LoVo (cell line): ENCODE results near the gene NPHS2.
A peak's percentile ranks its signal among the peaks of the same experiment; 100 is the strongest.

ENCODE experiments used
- DNase-seq: peaks from one replicate; pipeline ENCODE4 v3.0.0-alpha.2; 2016; ENCODE audit warnings: low spot score

The NPHS2 gene

DNA sequence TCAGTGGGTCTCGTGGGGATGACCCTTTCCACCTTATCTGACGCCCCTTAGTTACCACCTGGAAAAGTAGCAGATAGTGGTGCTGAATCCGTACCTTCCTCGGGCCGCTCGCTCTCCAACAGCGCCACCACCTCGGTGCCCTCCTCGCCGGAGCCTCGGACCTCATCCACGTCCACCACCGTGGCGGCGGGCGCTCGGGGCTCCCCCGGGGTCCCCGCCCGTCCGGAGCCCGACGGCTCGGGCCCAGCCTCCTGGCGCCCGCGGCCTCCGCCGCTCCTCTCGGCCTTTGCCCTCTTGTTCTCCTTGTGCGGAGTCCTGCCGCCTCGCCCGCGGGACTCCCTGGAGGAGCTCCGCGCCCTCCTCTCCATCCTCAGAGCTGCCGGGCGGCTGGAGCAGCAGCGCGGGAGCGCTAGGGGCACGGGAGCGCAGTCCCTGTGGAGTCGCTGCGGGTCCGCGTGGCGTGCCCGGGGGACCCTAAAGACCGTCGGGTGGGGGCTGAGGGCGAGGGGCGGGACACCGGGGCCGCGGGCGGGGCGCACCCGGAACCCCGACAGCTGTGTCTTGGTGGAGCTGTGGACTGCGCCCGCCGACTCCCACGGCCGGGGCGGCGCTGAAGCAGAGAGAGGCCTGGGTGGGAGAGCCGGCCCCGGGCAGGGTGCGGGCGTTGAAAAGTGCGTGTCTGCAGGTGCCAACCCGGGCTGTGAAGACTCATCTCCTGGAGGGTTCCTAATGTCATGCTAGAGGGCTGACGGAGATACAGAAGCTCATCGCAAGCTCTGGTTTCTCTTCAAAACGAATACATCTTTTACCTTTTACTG, at the start of gene NPHS2:
Gene NPHS2, minus strand, starts transcription at position 452 of the 818 bp plus-strand sequence. Its CDS starts 84 bp downstream, at position 368.
- no peak for DNase-seq

DNA sequence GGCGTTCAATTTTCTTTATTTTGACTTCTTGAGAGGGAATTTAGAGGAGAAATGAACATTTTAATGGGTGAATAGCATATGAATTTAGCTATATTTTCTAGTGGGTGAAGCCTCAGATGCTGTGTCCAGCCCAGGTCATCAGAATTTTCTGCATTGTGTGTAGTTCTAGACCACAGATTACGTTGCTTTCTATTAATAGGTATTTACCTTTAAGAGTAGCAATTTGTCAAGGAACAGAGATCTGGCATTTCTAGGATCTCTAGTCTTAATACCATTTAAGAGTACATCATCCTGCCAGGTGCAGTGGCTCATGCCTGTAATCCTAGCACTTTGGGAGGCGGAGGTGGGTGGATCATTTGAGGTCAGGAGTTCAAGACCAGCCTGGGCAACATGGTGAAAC, 36.6 kb upstream of the NPHS2 start:
- DNase-seq: no peak

DNA sequence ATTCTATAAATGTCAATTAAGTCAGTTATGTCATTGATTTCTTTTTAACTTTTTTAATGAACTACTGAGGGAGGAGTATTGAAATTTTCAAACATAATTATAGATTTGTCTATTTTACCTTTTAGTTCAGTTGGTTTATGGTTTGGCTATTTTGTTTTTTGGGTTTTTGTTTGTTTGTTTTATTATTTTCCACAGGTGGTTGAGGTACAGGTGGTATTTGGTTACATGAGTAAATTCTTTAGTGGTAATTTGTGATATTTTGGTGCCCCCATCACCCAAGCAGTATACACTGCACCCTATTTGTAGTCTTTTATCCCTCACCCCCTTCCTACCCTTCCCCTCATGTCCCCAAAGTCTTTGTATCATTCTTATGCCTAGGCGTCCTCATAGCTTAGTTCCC, 25.3 kb upstream of the NPHS2 start:
- DNase-seq: no peak

DNA sequence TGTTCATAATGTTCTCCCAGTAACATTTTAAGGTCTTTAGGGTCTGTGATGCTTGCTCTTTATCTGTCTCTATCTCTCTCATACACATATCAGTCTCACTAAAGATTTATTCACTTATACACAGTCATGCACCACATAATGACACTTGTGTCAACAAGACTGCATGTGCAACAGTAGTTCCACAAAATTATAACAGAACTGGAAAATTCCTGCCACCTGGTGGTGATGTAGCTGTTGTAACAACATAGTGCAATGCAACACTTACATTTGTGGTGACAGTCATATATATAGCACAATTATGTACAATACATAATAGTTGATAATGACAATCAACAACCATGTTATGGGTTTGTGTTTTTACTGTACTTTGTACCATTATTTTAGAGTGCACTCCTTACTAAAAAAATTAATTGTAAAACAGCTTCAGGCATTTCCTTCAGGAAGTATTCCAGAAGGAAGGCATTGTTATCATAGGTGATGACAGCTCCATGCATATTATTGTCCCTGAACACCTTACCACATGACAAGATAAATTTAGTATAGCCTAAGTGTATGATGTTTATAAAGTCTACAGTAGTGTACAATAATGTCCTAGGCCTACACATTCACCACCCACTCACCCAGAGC, 24.0 kb upstream of the NPHS2 start:
- peak; percentile 19 for DNase-seq

DNA sequence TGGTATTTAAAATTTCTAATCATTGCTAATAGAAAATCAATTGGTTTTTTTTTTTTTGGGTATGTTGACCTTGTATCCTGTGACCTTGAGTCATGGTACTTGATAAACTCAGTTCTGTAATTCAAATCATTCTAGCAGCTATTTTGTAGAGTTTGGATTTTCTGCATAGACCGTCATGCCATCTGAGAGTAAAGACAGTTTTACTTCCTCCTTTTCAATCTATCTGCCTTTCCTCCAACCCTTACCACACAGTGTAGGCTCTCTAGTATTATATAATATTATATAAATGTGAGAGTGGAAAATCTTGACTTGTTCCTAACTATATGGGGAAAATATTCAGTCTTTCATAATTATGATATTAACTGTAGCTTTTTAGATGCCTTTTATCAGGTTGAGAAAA, 22.9 kb upstream of the NPHS2 start:
- DNase-seq: no peak

DNA sequence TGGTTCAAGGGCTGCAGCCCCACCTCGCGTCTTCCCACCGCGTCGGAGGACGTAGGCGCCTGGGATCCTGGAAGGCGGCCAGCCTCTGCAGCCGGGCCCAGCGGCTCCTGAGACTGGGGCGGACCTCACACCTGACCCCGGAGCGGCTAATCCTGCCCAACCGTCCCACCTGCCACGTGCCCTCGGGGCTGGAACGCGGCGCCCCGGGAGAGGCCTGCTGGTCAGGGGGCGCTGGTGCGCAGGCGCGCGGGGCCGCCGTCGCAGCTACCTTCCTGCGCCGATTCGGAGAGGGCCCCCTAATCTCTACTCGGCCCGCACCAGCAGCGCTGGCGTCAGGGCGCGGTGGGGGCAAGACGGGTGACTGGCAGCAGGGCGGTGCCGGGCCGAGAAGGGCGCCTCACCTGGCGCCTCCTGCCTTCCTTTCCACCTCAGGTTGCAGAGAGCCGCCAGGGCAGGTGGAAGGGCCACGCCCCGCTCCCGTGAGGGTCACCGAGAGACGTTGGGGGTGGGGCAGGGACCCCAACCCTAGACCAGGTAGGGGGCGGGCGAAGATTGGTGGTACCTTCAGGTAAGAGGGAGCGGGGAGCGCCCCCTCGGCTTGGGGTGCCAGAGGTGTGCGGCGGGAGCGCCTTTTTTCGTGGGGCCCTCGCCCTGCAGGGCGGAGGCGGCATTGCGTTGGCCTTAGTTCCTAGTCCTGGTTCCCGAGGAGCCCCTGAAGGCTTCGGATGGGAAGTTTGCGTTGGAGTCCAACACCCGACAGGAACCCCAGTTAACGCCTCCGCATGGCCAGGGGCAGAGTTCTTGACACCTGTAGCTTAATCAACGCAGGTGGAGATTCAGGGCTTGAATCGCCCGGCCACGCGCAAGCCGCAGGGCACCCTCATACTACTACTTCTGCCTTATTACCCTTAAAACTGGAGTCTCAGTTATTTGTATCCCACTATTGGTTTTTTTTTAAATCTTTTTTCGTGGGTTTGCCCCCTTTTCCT, 16.1 kb upstream of the NPHS2 start, which contains the start of gene TDRD5:
Gene TDRD5, plus strand, starts transcription at position 241 of the 989 bp plus-strand sequence. CDS start 784 bp downstream, outside the sequence.
- DNase-seq: no peak

DNA sequence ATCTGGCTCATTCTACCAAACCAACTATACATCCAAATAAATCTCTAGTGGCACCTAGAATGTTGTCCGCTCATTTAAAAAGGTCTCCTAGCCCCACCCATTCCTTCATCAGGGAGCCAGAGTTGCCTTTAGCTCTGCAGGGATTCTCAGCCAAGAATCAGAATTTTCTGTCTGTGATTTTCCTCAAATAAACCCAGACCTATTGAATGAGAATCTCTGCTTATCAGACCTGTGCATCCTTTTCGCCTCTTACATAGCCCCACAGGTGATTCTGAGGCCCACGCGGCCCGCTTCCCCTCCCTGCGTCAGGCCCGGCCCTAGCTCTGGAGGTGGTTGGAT, 15.5 kb upstream of the NPHS2 start:
- no peak for DNase-seq

DNA sequence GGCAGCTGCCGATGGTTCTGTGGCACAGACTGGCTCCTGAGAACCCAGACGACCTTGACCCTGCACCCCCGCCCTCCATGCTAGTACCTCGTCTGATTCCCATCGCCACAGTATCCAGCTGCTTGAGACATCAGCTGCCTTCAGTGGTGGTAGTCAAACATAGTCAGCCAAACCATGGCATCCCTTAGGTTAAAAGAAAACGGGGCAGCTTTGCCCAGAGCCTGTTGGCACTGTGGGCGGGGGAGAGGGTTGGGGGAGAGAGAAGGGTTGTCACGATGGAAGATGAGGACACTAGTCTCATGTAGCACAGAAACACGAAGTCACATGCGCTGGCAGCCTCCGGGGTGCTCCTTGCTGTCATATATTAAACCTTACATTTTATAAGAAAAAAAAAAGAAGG, 14.9 kb upstream of the NPHS2 start:
- DNase-seq: no peak

DNA sequence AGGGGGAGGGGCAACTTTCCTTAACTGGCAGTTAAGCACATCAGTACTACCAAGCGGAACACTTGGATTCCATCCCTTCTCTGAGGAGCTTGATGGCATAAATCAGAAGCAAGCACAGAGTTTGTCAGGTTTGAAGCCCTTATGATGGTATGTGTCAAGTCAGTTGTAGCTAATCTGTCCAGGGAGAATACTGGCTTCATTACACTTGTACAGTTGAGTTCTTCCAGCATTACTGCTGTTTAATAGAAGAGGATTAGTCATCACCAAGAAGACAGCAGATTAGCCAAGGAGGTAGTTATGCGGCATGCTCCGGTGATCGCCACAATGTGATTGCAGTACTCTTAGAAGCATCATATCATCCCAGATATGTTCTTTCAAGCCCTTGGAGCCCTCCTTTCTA, 13.8 kb upstream of the NPHS2 start:
- no peak for DNase-seq

GRCh38 chr1:179588425-179589024, 12.8 kb upstream of the NPHS2 start:
- no peak for DNase-seq

DNA sequence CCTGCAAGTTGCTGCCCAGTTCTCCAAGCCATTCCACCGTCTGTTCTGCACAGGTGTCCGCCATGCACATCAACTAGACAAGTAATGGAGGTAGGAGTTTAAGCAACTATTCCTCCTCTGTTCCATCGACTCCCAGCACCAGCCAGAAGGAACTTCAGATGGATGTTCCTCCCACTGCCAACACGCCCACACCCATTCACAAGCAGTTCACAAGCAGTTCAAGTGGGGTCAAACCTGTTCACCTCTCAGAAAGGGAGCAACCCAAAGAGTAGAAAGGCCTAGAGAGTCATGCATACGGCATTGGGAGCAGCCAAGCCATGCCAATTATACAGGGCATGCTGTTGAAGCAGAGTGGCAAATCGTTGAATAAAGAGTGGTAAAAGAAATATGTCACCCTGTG, 11.6 kb upstream of the NPHS2 start:
- no peak for DNase-seq

- DNase-seq: no peak
Observed at GRCh38 chr1:179586107-179586823, 10.5 kb upstream of the NPHS2 start.

GRCh38 chr1:179583771-179584320, 8.1 kb upstream of the NPHS2 start:
- no peak for DNase-seq

DNA sequence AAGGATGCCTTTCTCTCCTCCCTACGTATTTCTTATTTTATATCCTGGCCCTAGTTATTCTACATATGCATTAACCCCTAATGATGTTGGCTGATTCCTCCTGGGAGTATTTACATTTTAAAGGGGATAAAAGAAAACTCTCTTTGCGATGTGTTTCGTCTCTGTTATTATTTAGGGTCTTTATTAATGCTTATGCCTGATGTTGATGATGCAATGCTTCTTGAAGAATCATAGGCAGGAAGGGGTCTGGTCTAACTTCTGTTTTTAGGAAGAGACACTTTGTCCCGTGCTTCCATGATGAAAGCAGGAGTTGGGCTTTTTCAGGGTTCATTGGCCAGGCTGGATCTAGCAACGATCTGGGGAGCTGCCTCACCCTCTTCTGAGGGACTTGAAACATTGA, 761 bp upstream of the NPHS2 start:
- no peak for DNase-seq

DNA sequence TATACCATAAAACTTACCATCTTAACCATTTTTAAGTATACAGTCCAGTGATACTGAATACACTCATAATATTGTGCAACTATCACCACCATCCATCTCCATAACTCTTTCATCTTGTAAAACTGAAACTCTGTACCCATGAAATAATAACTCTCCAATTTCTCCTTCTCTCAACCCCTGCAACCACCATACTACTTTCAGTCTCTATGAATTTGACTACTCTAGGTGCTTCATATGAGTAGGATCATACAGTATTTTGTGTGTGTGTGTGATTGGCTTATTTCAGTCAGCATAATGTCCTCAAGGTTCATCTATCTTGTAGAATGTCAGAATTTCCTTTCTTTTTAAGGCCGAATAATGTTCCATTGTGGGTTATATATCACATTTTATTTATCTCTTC, 17.7 kb downstream of the NPHS2 start:
- DNase-seq: no peak

DNA sequence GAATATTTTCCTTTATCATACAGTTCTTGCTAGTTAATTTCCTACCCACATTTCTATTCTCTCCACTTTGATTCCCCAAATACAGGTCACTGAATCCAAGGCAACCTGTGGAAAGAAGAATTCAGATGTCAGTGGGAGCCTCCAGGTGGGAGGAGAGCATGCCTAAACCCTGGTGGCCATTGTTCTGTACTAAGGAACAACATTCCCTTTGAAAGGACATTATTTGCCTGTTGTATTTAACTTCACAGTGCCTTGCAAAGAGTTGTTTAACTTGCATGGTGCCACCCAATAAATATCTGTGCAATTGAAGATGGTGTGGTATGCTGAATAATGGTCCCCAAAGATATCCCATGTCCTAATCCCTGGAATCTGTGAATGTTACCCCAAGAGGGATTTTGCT, 21.3 kb downstream of the NPHS2 start:
- no peak for DNase-seq

DNA sequence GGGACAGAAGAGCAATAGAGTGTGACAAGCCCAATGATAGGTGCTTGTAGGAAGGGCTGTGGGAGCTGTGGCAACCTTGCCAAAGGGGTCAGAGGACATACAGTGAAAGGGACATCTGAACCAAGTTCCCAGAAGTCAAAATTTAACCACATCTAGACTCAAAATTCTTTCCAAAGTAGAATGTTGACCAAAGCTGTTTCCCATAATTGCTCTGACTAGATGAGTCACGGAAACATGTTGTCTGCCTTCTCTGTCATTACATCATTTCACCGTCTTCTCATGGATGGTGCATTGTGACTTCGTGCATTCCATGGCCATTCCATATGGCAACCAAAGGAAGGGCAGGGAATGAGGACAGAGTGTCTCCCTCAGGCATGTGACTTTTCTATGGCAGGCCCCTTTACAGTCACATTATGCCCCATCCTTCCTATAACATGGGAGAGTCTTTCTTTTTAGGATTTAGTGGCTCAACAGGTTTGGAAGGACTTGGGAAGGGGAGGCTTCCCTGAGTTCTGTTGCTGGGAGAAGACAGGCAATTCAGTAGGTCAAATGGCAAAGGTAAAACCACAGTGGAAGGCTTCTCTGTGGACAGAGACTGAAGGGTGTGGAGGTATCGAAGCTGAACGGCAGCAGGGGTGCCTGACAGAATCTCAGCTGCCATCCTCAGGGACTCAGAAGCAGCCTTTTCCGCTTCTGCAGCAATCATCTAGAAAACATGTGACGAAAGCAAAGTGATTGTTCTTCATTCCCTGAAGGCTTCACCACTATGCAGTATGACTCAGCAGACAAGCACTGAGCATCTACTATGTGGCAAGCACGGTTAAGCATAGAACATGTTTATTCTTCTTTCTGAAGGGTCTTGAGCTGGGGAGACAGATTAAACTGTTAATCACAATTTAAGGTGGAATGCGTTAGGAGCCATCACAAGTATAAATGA, 24.7 kb downstream of the NPHS2 start:
- DNase-seq: no peak

- DNase-seq: no peak
Observed at GRCh38 chr1:179549368-179549700, 26.4 kb downstream of the NPHS2 start.

DNA sequence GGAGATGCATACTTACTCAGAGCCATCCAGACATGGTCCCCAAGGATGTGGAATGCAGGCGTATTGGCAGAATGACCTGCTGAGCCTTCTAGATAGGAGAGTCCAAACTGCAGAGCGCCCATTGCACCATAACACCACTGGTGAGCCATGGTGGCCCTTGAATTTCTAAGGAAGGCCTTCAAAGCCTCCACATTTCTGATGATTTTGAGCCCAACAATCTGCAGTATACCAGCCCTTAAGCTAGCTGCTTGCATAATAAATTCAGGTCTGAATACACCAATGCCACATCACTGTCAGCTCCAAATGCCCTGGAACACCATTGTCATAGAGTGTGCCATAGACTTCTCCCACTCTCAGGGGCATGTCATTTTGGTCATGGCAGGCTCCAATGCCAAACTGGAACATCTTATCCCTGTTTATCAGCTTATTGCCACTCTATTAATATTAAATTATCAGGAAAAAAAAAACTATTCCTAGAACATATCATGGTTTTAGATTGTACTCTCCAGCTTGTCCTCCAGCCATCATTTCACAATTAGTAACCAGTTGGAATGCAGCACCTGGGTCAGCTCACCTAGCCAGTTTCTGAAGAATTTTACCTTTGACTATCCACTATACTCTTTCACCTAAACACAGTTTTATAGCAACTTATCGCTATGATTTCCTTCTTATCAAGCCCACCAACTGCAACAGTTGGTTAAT, 26.9 kb downstream of the NPHS2 start:
- DNase-seq: no peak
